IMR-90 (cell line): ENCODE data around the gene DDX41. TPM values are rescaled to one million over a fixed set of nuclear protein-coding genes. Genes with fewer than 3 reads are reported as not detected.

Experiments used
- ATAC-seq: fragments of 200-7000 bp; cut with Tn5 transposase; 2 replicates; pipeline ENCODE4 v1.9.1; 2020; ENCODE audit warnings: low read depth, mild to moderate bottlenecking, moderate library complexity
- BruUV-seq: library from RNA; stranded (reverse); fragments of 400-500 nt; replicated peaks from 2 replicates; lab custom pipeline; 2021; lab: Mats Ljungman, UMichigan
- CTCF ChIA-PET: fragments of 300-600 bp; formaldehyde crosslinking; extraction: SDS; loops from one replicate; lab custom pipeline; 2021; ENCODE audit warnings: antibody characterized with exemption; lab: Yijun Ruan, JAX
- POLR2A ChIA-PET: fragments of 300-600 bp; sonication (Branson Sonifier 250); formaldehyde crosslinking; loops from one replicate; lab custom pipeline; 2022; ENCODE audit warnings: antibody characterized with exemption; ENCODE audit not compliant: unreplicated experiment; lab: Charles Lee
- DNase-seq: peaks from one replicate; pipeline ENCODE4 v3.0.0; 2013
- H2AFZ ChIP-seq: replicated peaks from 2 replicates; pipeline ENCODE3; 2013; ENCODE audit warnings: low read length, mild to moderate bottlenecking; ENCODE audit not compliant: poor library complexity
- H2AK5ac ChIP-seq: 2 replicates; pipeline ENCODE4 v1.6.1; 2013; ENCODE audit warnings: low read depth, low read length, inconsistent platforms
- H2AK9ac ChIP-seq: replicated peaks from 2 replicates; pipeline ENCODE3; 2013; ENCODE audit warnings: mild to moderate bottlenecking, low read depth, low read length, moderate library complexity; ENCODE audit not compliant: poor library complexity
- H2BK120ac ChIP-seq: 2 replicates; pipeline ENCODE4 v1.6.1; 2013; ENCODE audit warnings: low read depth, low read length, inconsistent platforms
- H2BK15ac ChIP-seq: 3 replicates; pipeline ENCODE4 v1.6.1; 2013; ENCODE audit warnings: low read depth, low read length, inconsistent platforms
- H2BK20ac ChIP-seq: 2 replicates; pipeline ENCODE4 v1.6.1; 2013; ENCODE audit warnings: low read depth, mild to moderate bottlenecking, inconsistent platforms, low read length, moderate library complexity
- H2BK5ac ChIP-seq: 2 replicates; pipeline ENCODE4 v1.6.1; 2013; ENCODE audit warnings: mild to moderate bottlenecking, low read depth, low read length, inconsistent platforms; ENCODE audit not compliant: poor library complexity, severe bottlenecking
- H3K14ac ChIP-seq: replicated peaks from 2 replicates; pipeline ENCODE4 v1.6.1; 2013; ENCODE audit warnings: low read depth, low read length, inconsistent platforms
- H3K18ac ChIP-seq: 2 replicates; pipeline ENCODE4 v1.6.1; 2013; ENCODE audit warnings: low read depth, low read length, control low read depth
- H3K23ac ChIP-seq: 2 replicates; pipeline ENCODE4 v1.6.1; 2013; ENCODE audit warnings: low read depth, low read length, inconsistent platforms
- H3K27ac ChIP-seq: 2 replicates; pipeline ENCODE4 v1.5.1; 2013; ENCODE audit warnings: mild to moderate bottlenecking, control low read depth, low read length; ENCODE audit not compliant: insufficient read depth
- H3K27me3 ChIP-seq: 2 replicates; pipeline ENCODE4 v1.6.1; 2013; ENCODE audit warnings: low read length; ENCODE audit not compliant: control insufficient read depth, insufficient read depth
- H3K36me3 ChIP-seq: 2 replicates; pipeline ENCODE4 v1.6.1; 2013; ENCODE audit warnings: low read length, mixed read lengths; ENCODE audit not compliant: control insufficient read depth, insufficient read depth
- H3K4ac ChIP-seq: 2 replicates; pipeline ENCODE4 v1.6.1; 2013; ENCODE audit warnings: low read depth, low read length, inconsistent platforms
- H3K4me1 ChIP-seq: 2 replicates; pipeline ENCODE4 v1.6.1; 2013; ENCODE audit warnings: low read length, mixed read lengths; ENCODE audit not compliant: control insufficient read depth, insufficient read depth
- H3K4me2 ChIP-seq: 2 replicates; pipeline ENCODE4 v1.6.1; 2013; ENCODE audit warnings: low read depth, mild to moderate bottlenecking, control low read depth, low read length, moderate library complexity
- H3K4me3 ChIP-seq: 2 replicates; pipeline ENCODE4 v1.5.1; 2013; ENCODE audit warnings: low read depth, mild to moderate bottlenecking, control low read depth, low read length, moderate library complexity; ENCODE audit not compliant: insufficient read depth
- H3K56ac ChIP-seq: 2 replicates; pipeline ENCODE4 v1.6.1; 2013; ENCODE audit warnings: low read length, inconsistent platforms; ENCODE audit not compliant: insufficient read depth; ENCODE audit errors: extremely low read depth
- H3K79me1 ChIP-seq, 2 experiments: 2 replicates each; pipeline ENCODE4 v1.6.1; 2013; ENCODE audit warnings: low read length in 2 of 2, inconsistent platforms in 1 of 2, low read depth in 1 of 2
- H3K9ac ChIP-seq: 2 replicates; pipeline ENCODE4 v1.6.1; 2013; ENCODE audit warnings: low read depth, low read length, control low read depth
- H3K9me1 ChIP-seq: 2 replicates; pipeline ENCODE4 v1.6.1; 2013; ENCODE audit warnings: low read length, inconsistent platforms; ENCODE audit not compliant: insufficient read depth
- H3K9me3 ChIP-seq: 2 replicates; pipeline ENCODE4 v1.6.1; 2013; ENCODE audit warnings: low read length; ENCODE audit not compliant: control insufficient read depth, insufficient read depth
- H4K20me1 ChIP-seq: 2 replicates; pipeline ENCODE4 v1.6.1; 2013; ENCODE audit warnings: low read length, inconsistent platforms; ENCODE audit not compliant: insufficient read depth
- H4K5ac ChIP-seq: 2 replicates; pipeline ENCODE4 v1.6.1; 2013; ENCODE audit warnings: mild to moderate bottlenecking, low read depth, low read length, control low read depth
- H4K8ac ChIP-seq, 2 experiments: 2 replicates each; pipeline ENCODE4 v1.6.1; 2013; ENCODE audit warnings: low read depth in 2 of 2, low read length in 2 of 2, control low read depth in 1 of 2, inconsistent platforms in 1 of 2
- H4K91ac ChIP-seq: 2 replicates; pipeline ENCODE4 v1.6.1; 2013; ENCODE audit warnings: low read depth, low read length, inconsistent platforms; ENCODE audit not compliant: insufficient read depth
- NFE2L2 ChIP-seq: fragments of 150-350 bp; IDR thresholded peaks from 2 replicates; pipeline ENCODE4 v1.6.1; 2016; ENCODE audit warnings: low read depth, mild to moderate bottlenecking, low read length
- RAD21 ChIP-seq: IDR thresholded peaks from 2 replicates; pipeline ENCODE4 v1.6.1; 2012; ENCODE audit warnings: low read length, improper control_type of control experiment
- RFX5 ChIP-seq: IDR thresholded peaks from 2 replicates; pipeline ENCODE4 v1.8.0; 2012; ENCODE audit warnings: low read depth, mild to moderate bottlenecking, low read length, moderate library complexity
- USF2 ChIP-seq: fragments of 150-350 bp; IDR thresholded peaks from 2 replicates; pipeline ENCODE4 v1.6.1; 2017; ENCODE audit warnings: mild to moderate bottlenecking, antibody characterized with exemption, low read length, low read depth
- WGBS, 2 experiments: methylation state at CpG; one replicate each; pipeline versions ENCODE4 v1.1.5 to v1.1.7; 2013; ENCODE audit warnings: missing lambda C conversion rate in 2 of 2; ENCODE audit not compliant: insufficient read length in 1 of 2; ENCODE audit errors: extremely low coverage in 2 of 2; 5-methylcytosine and 5-hydroxymethylcytosine counted together
- dilution Hi-C: fragments of 300-500 bp; cut with HindIII; formaldehyde crosslinking; loops from one replicate; pipeline ENCODE4 v1.14.3; 2018; ENCODE audit warnings: low sequenced_read_pairs; ENCODE audit not compliant: unreplicated experiment
- in situ Hi-C: fragments of 300-500 bp; cut with MboI; formaldehyde crosslinking; loops from 3 replicates; pipeline ENCODE4 v1.14.3; 2019; ENCODE audit warnings: low sequenced_read_pairs, inconsistent platforms, mixed read lengths
- intact Hi-C: fragments of 100-400 bp; cut with micrococcal nuclease; formaldehyde crosslinking; loops from 2 replicates; pipeline ENCODE4 v1.10.0; 2022
- polyA plus RNA-seq, 3 experiments: library from polyadenylated mRNA; depleted of rRNA; stranded (reverse); fragments of >200 nt; gene quantifications; 2 replicates each; pipeline ENCODE4 v1.2.3, GENCODE V29; 2012; ENCODE audit warnings: low replicate concordance in 1 of 3
- total RNA-seq: library from RNA; depleted of rRNA; stranded (reverse); fragments of >200 nt; gene quantifications from 2 replicates; pipeline ENCODE4 v1.2.3, GENCODE V29; 2012

DDX41 gene
- total and polyA plus RNA-seq, 2 of the 4 experiments (the other 2 are of a cell fraction), result 130 to 170 TPM

- CTCF ChIA-PET, result no interaction called here
- in situ Hi-C loops (no loop called here), intact Hi-C loops (no loop called here), dilution Hi-C loops (no loop called here)
- Histone ChIP-seq H3K9ac (no peak overlapping the region), H4K91ac (no peak overlapping the region), H3K18ac (no peak overlapping the region), H3K9me1 (peaks cover 5% of the 10 kb centered on the region; the same call in 1 of the 2 replicates), H3K36me3 (peaks cover 89% of the 10 kb centered on the region), H4K5ac (no peak overlapping the region), H2AK5ac (no peak overlapping the region), H4K20me1 (peaks cover 9% of the 10 kb centered on the region), H2AK9ac (no peak overlapping the region), H2BK15ac (no peak overlapping the region), H3K27me3 (no peaks in the 10 kb centered on the region), H3K23ac (no peak overlapping the region), H3K56ac (no peak overlapping the region), H3K4me2 (no peak overlapping the region), H3K4me3 (no peak overlapping the region), H3K9me3 (no peaks in the 10 kb centered on the region), H3K14ac (no peak overlapping the region), H3K79me1 (peaks cover 29 to 67% of the 10 kb centered on the region in 2 experiments), H3K4me1 (no peaks in the 10 kb centered on the region), H2BK5ac (no peak overlapping the region), H2BK120ac (no peak overlapping the region), H2BK20ac (no peak overlapping the region), H2AFZ (no peak overlapping the region), H4K8ac (no peak overlapping the region), H3K27ac (no peak overlapping the region), H3K4ac (no peak overlapping the region)
- no peak for TF ChIP-seq USF2
- no peak for TF ChIP-seq NFE2L2
- no peak for TF ChIP-seq RAD21
- TF ChIP-seq RFX5, result no peak
- DNase-seq, result no peak
- ATAC-seq, result no peak
- POLR2A ChIA-PET, result no interaction called here
- no TSS peak for BruUV-seq
- WGBS, 2 experiments, result 100% methylated on average over 1 of the region's 12 CpGs; no CpG with 5 or more reads in 1 of the 2 experiments
Observed at GRCh38 chr5:177524539-177524900, 7.8 kb upstream of the DDX41 start.
